NCI-H226 (cell line): Measurements from ENCODE around the gene KLHL35.
"Not testable (repeated sequence)": the region's sequence is repeated elsewhere in the genome, so short reads cannot be mapped to it uniquely, and the experiment has no call there.

Source experiments
- DNase-seq: peaks from one replicate; pipeline ENCODE4 v3.0.0-alpha.2; 2015

The KLHL35 gene

DNA sequence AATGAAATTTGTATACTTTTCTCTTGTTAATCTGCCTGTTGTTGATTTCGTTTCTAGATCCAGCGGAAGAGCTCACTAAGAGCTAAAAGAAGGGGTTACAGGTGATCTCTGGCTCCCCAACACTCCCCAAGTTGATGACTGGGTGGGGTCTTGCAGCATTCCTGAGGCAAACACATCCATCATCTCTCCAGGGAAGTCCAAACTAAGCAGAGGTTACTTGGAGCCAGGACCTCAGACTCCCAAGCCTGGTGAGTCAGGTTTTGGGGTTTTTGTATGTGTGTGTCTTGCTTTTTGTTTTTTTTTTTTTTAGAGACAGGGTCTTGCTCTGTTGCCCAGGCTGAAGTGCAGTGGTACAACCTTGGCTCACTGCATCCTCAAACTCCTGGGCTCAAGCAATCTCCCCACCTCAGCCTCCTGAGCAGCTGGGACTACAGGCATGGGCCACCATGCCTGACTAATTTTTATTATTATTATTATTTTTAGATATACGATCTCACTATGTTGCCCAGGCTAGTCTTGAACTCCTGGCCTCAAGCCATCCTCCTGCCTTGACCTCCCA, 45.2 kb downstream of the KLHL35 start:
- DNase-seq: peak; percentile 86

- DNase-seq: peak; percentile 90
Measured at GRCh38 chr11:75386942-75387630, 45.9 kb downstream of the KLHL35 start.

- peak; percentile 56 for DNase-seq
Measured at GRCh38 chr11:75384438-75385080, 48.4 kb downstream of the KLHL35 start.

DNA sequence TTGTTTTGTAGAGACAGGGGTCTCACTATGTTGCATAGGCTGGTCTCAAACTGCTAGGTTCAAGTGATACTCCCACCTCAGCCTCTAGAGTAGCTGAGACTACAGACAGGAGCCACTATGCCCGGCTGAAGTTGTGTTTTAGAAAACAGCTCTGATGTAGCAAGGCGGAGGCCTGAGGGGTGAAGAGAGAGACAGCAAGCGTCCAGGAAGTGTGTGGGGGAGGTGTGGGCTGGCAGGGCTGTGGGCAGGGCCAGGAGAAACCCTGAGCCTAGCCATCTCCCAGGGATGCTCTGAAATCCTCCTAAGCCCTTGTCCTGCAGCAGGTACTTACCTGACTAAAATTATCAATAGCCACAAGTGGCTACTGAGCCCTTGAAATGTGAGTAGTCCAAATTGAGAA, 49.8 kb downstream of the KLHL35 start:
- peak; percentile 22 for DNase-seq

DNA sequence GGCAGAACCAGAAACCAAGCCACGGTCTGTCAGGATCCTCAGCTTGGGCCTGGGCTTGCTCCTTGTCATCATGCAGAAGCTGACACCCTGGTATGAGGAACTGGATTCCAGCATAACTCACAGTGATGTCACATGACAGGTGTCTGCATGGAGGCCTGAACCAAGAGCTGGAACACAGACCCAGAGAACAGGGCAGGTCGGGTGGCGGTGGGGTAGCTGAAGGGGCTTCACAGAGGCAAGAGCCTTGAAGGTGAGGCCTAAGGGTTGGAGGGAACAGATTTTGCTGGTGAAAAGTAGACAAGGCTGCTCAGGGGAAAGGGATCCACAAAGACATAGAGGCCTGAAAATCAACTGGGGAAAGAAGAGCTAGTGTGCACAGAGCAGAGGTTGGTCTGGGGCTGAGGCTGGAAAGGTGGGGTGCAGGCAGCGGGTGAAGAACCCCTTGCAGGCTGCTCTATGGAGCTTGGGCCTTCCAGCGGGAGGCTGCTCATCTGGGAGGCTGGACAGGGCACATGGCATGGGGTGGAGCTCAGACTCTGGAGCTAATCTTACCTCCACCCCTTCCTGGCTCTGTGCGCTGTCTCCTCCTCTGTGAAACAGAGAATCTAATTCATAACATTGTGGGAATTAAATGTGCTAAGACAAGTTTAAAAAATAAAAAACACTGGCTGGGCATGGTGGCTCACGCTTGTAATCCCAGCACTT, 52.1 kb downstream of the KLHL35 start:
- DNase-seq: no peak

GRCh38 chr11:75380245-75380644, 52.8 kb downstream of the KLHL35 start:
- DNase-seq: no peak

DNA sequence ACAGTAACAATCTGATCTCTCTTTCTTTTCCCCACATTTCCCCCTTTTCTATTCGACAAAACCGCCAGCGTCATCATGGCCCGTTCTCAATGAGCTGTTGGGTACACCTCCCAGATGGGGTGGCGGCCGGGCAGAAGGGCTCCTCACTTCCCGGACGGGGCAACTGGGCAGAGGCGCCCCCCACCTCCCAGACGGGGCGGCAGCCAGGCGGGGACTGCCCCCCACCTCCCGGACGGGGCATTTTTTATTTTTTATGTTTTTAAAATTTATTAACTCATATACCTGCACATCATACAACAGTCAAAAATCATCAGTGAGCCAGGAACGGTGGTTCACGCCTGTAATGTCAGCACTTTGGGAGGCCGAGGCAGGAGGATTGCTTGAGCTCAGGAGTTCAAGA, 54.2 kb downstream of the KLHL35 start:
- DNase-seq: not testable (repeated sequence)

- no peak for DNase-seq
Measured at GRCh38 chr11:75376175-75376574, 56.8 kb downstream of the KLHL35 start.

DNA sequence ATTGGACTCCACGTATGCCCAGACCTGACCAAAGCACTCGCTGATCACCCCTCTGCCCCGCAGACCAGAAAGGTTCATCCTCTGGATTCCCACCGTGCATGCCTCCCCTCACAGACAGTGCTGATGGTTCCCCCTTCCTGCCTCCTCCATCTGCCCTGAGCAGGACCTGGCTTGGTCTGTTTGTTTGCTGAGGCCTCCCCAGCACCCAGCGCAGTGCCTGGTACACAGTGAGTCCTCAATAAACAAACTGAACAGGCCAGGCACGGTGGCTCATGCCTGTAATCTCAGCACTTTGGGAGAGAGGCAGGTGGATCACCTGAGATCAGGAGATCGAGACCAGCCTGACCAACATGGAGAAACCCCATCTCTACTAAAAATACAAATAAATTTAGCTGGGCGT, 57.4 kb downstream of the KLHL35 start:
- DNase-seq: no peak

- DNase-seq: no peak
Measured at GRCh38 chr11:75374646-75375045, 58.4 kb downstream of the KLHL35 start.

DNA sequence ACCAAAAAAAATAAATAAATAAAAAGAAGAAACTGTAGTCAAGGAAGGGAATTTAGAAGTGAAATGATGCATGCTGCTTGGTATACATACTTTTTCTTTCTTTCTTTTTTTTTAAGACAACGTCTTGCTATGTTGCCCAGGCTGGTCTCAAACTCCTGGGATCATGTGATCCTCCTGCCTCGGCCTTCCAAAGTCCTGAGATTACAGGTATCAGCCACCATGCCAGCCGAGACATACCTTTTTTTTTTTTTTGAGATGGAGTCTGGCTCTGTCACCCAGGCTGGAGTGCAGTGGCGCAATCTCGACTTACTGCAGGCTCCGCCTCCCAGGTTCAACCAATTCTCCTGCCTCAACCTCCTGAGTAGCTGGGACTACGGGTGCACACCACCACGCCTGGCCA, 59.8 kb downstream of the KLHL35 start:
- no peak for DNase-seq
